HepG2 (cell line): ENCODE data around the gene PPP1R1B. TPM values are rescaled to one million over a fixed set of nuclear protein-coding genes. Genes with fewer than 3 reads are reported as not detected.

Experiments used
- ARNTL ChIP-seq: sonication (generic); formaldehyde crosslinking; IDR thresholded peaks from 2 replicates; pipeline ENCODE4 v1.4.0; 2020; ENCODE audit warnings: mild to moderate bottlenecking, missing genetic modification reagents
- CAMTA2 ChIP-seq: sonication (generic); formaldehyde crosslinking; IDR thresholded peaks from 2 replicates; pipeline ENCODE4 v1.4.0; 2020; ENCODE audit warnings: mild to moderate bottlenecking, missing genetic modification reagents, borderline replicate concordance
- CBFB ChIP-seq: sonication (generic); formaldehyde crosslinking; IDR thresholded peaks from 2 replicates; pipeline ENCODE4 v1.4.0; 2020; ENCODE audit warnings: missing genetic modification reagents
- ELF3 ChIP-seq: IDR thresholded peaks from 2 replicates; pipeline ENCODE4 v1.6.1; 2016; ENCODE audit warnings: missing genetic modification reagents, missing compliant biosample characterization
- FOSL1 ChIP-seq: sonication (generic); formaldehyde crosslinking; IDR thresholded peaks from 2 replicates; pipeline ENCODE4 v1.9.0; 2021; ENCODE audit warnings: missing genetic modification reagents, borderline replicate concordance
- GFI1 ChIP-seq: sonication (generic); formaldehyde crosslinking; IDR thresholded peaks from 2 replicates; pipeline ENCODE4 v1.5.0; 2020; ENCODE audit warnings: missing genetic modification reagents, mild to moderate bottlenecking, borderline replicate concordance
- HOXA3 ChIP-seq: sonication (generic); formaldehyde crosslinking; IDR thresholded peaks from 2 replicates; pipeline ENCODE4 v1.5.0; 2020; ENCODE audit warnings: missing genetic modification reagents
- HOXA5 ChIP-seq: sonication (generic); formaldehyde crosslinking; IDR thresholded peaks from 2 replicates; pipeline ENCODE4 v1.4.0; 2020; ENCODE audit warnings: missing genetic modification reagents
- HOXD1 ChIP-seq: sonication (generic); formaldehyde crosslinking; IDR thresholded peaks from 2 replicates; pipeline ENCODE4 v1.5.0; 2020; ENCODE audit warnings: missing genetic modification reagents
- KDM2A ChIP-seq: sonication (generic); formaldehyde crosslinking; IDR thresholded peaks from 2 replicates; pipeline ENCODE4 v1.4.0; 2020; ENCODE audit warnings: low read depth, missing genetic modification reagents, borderline replicate concordance
- MED13 ChIP-seq: sonication (generic); formaldehyde crosslinking; IDR thresholded peaks from 2 replicates; pipeline ENCODE4 v1.5.0; 2020; ENCODE audit warnings: missing genetic modification reagents
- NR2F2 ChIP-seq: IDR thresholded peaks from 2 replicates; pipeline ENCODE4 v1.6.1; 2012; ENCODE audit warnings: low read depth, inconsistent platforms, borderline replicate concordance
- PCBP1 ChIP-seq: fragments of 200-400 bp; formaldehyde crosslinking; IDR thresholded peaks from 2 replicates; pipeline ENCODE4 v1.6.1; 2017; ENCODE audit warnings: mild to moderate bottlenecking, low read depth, low read length, borderline replicate concordance
- PITX1 ChIP-seq: sonication (generic); formaldehyde crosslinking; IDR thresholded peaks from 2 replicates; pipeline ENCODE4 v1.5.1; 2020; ENCODE audit warnings: mild to moderate bottlenecking, missing genetic modification reagents
- PLRG1 ChIP-seq: fragments of 450-650 bp; conservative IDR thresholded peaks from 2 replicates; pipeline ENCODE4 v1.6.1; 2016
- SYNCRIP ChIP-seq: fragments of 200-400 bp; formaldehyde crosslinking; IDR thresholded peaks from 2 replicates; pipeline ENCODE4 v1.6.1; 2018; ENCODE audit warnings: mild to moderate bottlenecking, low read depth, low read length; ENCODE audit not compliant: insufficient read depth
- TAF15 ChIP-seq: fragments of 200-400 bp; formaldehyde crosslinking; IDR thresholded peaks from one replicate; pipeline ENCODE4 v1.6.1; 2018; ENCODE audit warnings: mild to moderate bottlenecking, low read depth, low read length; ENCODE audit not compliant: poor library complexity, severe bottlenecking
- U2AF1 ChIP-seq: fragments of 200-400 bp; formaldehyde crosslinking; optimal IDR thresholded peaks from 2 replicates; pipeline ENCODE3; 2017; ENCODE audit warnings: mild to moderate bottlenecking, low read depth, low read length
- ZFP36L2 ChIP-seq: sonication (generic); formaldehyde crosslinking; IDR thresholded peaks from 2 replicates; pipeline ENCODE4 v1.4.0; 2020; ENCODE audit warnings: missing genetic modification reagents
- ZFP37 ChIP-seq: sonication (generic); formaldehyde crosslinking; IDR thresholded peaks from 2 replicates; pipeline ENCODE4 v1.4.0; 2020; ENCODE audit warnings: missing genetic modification reagents, borderline replicate concordance
- ZFX ChIP-seq: sonication (generic); formaldehyde crosslinking; IDR thresholded peaks from 2 replicates; pipeline ENCODE4 v1.4.0; 2020; ENCODE audit warnings: mild to moderate bottlenecking, low read depth, missing genetic modification reagents, moderate library complexity
- ZNF232 ChIP-seq: sonication (generic); formaldehyde crosslinking; IDR thresholded peaks from 2 replicates; pipeline ENCODE4 v1.4.0; 2020; ENCODE audit warnings: missing genetic modification reagents, borderline replicate concordance
- ZNF274 ChIP-seq: sonication (generic); formaldehyde crosslinking; IDR thresholded peaks from 2 replicates; pipeline ENCODE4 v1.5.1; 2020; ENCODE audit warnings: mild to moderate bottlenecking, missing genetic modification reagents
- ZNF335 ChIP-seq: sonication (generic); formaldehyde crosslinking; IDR thresholded peaks from 2 replicates; pipeline ENCODE4 v1.4.0; 2020; ENCODE audit warnings: missing genetic modification reagents
- ZNF441 ChIP-seq: sonication (generic); formaldehyde crosslinking; IDR thresholded peaks from 2 replicates; pipeline ENCODE4 v1.7.0; 2021; ENCODE audit warnings: missing genetic modification reagents, borderline replicate concordance
- ZNF883 ChIP-seq: sonication (generic); formaldehyde crosslinking; IDR thresholded peaks from 2 replicates; pipeline ENCODE4 v1.5.1; 2020; ENCODE audit warnings: mild to moderate bottlenecking, missing genetic modification reagents; ENCODE audit errors: not compliant biosample characterization
- polyA plus RNA-seq, 8 experiments: library from polyadenylated mRNA; depleted of rRNA in 3 of 8; stranded (reverse) in 7 of 8; unstranded in 1 of 8; fragments of >200 nt; fragmentation: Illumina TruSeq in 4 of 8; extraction: Trizol in 4 of 8; gene quantifications; 2 replicates each; pipeline versions ENCODE4 v1.2.1 to v1.2.3, GENCODE V29; 2011 to 2016; ENCODE audit warnings: low read depth in 4 of 8, missing spikeins in 1 of 8, mixed read lengths in 1 of 8; ENCODE audit not compliant: insufficient read depth in 1 of 8
- total RNA-seq, 5 experiments: library from RNA; depleted of rRNA; stranded (reverse); fragments of >200 nt; fragmentation: Illumina TruSeq; extraction: Trizol; gene quantifications; 2 replicates each; pipeline ENCODE4 v1.2.3, GENCODE V29; 2016; ENCODE audit warnings: low read depth in 1 of 5
- TF ChIP-seq, protein P1 (sequence below): sonication (generic); formaldehyde crosslinking; IDR thresholded peaks from 2 replicates; pipeline ENCODE4 v1.8.1; 2023; ENCODE audit warnings: mild to moderate bottlenecking, inconsistent platforms, moderate library complexity, missing genetic modification reagents, borderline replicate concordance
- TF ChIP-seq, protein P2 (sequence below): sonication (generic); formaldehyde crosslinking; IDR thresholded peaks from 2 replicates; pipeline ENCODE4 v1.5.0; 2020; ENCODE audit warnings: missing genetic modification reagents

PPP1R1B gene
- total and polyA plus RNA-seq, 2 of the 13 experiments (the other 11 are each of a cell fraction or from before 2014, with no cell fraction given), result 0.08 TPM; not detected in 1

DNA sequence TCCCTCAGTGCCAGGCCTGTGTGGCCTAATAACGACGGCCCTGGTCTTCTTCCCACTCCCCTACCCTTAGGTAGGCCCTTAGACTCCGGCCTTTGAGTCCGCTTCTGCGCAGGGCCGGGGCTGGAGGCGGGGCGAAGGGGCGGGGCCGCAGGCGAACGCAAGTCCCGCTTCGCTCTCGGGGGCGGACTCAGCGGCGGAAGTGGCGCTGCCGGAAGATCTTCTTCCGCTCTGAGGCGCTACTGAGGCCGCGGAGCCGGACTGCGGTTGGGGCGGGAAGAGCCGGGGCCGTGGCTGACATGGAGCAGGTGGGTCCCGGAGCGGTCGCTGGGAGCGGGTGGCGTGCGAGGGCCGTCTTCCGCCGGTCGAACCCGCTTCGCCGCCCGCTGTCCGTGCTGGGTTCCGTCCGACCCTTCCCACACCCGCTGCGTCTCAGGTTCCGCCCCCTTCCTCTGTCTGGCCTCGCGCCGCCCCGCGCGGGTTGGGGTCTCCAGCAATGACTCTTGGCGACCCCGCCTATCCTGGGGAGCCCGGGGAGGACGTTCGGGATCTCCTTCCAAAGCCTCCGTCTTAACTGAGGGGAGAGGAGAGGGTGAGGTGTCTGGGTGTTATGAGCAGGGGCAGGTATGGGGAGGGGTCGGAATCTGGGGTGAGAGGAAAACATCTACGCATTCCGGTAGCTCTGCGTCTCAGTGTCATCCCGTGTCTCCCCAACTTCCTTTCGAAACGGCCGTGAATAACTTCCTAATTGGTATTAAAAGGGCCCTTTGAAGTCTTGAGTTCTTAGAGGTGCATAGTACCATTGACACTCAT, 10.4 kb downstream of the PPP1R1B start, which contains the start of gene STARD3 (continued):
- TF ChIP-seq, protein P1, sequence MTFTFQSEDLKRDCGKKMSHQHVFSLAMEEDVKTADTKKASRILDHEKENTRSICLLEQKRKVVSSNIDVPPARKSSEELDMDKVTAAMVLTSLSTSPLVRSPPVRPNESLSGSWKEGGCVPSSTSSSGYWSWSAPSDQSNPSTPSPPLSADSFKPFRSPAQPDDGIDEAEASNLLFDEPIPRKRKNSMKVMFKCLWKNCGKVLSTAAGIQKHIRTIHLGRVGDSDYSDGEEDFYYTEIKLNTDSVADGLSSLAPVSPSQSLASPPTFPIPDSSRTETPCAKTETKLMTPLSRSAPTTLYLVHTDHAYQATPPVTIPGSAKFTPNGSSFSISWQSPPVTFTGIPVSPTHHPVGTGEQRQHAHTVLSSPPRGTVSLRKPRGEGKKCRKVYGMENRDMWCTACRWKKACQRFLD (CRISPR knock-in tag), result no peak; the same call in 1 of the 2 replicates
- no peak for TF ChIP-seq ZFP36L2 (CRISPR knock-in tag)
- peak; percentile 30; the same call in 1 of the 2 replicates for TF ChIP-seq ZNF441
- TF ChIP-seq ZFP37, result peak; percentile 89
- 0 out of 2 replicates have a peak, but pooled peaks have one; percentile 53 for TF ChIP-seq PCBP1
- TF ChIP-seq ZNF335, result peak; percentile 58; the same call in 1 of the 2 replicates
- TF ChIP-seq, protein P2, sequence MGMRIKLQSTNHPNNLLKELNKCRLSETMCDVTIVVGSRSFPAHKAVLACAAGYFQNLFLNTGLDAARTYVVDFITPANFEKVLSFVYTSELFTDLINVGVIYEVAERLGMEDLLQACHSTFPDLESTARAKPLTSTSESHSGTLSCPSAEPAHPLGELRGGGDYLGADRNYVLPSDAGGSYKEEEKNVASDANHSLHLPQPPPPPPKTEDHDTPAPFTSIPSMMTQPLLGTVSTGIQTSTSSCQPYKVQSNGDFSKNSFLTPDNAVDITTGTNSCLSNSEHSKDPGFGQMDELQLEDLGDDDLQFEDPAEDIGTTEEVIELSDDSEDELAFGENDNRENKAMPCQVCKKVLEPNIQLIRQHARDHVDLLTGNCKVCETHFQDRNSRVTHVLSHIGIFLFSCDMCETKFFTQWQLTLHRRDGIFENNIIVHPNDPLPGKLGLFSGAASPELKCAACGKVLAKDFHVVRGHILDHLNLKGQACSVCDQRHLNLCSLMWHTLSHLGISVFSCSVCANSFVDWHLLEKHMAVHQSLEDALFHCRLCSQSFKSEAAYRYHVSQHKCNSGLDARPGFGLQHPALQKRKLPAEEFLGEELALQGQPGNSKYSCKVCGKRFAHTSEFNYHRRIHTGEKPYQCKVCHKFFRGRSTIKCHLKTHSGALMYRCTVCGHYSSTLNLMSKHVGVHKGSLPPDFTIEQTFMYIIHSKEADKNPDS (CRISPR knock-in tag), result 0 out of 2 replicates have a peak, but pooled peaks have one; percentile 35
- TF ChIP-seq HOXA3 (CRISPR knock-in tag), result peak; percentile 87
- TF ChIP-seq HOXD1 (CRISPR knock-in tag), result peak; percentile 92
- TF ChIP-seq ZNF274 (CRISPR knock-in tag), result peak; percentile 74
- TF ChIP-seq KDM2A (CRISPR knock-in tag), result peak; percentile 93
- peak; percentile 81; the same call in 1 of the 2 replicates for TF ChIP-seq ELF3 (CRISPR knock-in tag)
- no peak for TF ChIP-seq PLRG1
- TF ChIP-seq PITX1 (CRISPR knock-in tag), result peak; percentile 35; the same call in 1 of the 2 replicates
- TF ChIP-seq ZNF883, result peak; percentile 57
- peak; percentile 66; the same call in 1 of the 2 replicates for TF ChIP-seq CBFB (CRISPR knock-in tag)
- TF ChIP-seq TAF15, result no peak
- TF ChIP-seq GFI1, result peak; percentile 59; the same call in 1 of the 2 replicates
- TF ChIP-seq ZNF232 (CRISPR knock-in tag), result 0 out of 2 replicates have a peak, but pooled peaks have one; percentile 54
- TF ChIP-seq ZFX (CRISPR knock-in tag), result peak; percentile 99
- no peak for TF ChIP-seq FOSL1
- TF ChIP-seq CAMTA2 (CRISPR knock-in tag), result 0 out of 2 replicates have a peak, but pooled peaks have one; percentile 74
- 0 out of 2 replicates have a peak, but pooled peaks have one; percentile 25 for TF ChIP-seq ARNTL (CRISPR knock-in tag)
- TF ChIP-seq NR2F2, result peak; percentile 43; the same call in 1 of the 2 replicates
- TF ChIP-seq U2AF1, result no peak
- TF ChIP-seq SYNCRIP, result no peak
- peak; percentile 71; the same call in 1 of the 2 replicates for TF ChIP-seq HOXA5 (CRISPR knock-in tag)
- TF ChIP-seq MED13 (CRISPR knock-in tag), result peak; percentile 84
